HG03439 (cell line): Measurements from ENCODE around the gene EPM2A.
"Not testable (repeated sequence)": the region's sequence is repeated elsewhere in the genome, so short reads cannot be mapped to it uniquely, and the experiment has no call there.

Experiments used
- ATAC-seq: cut with Tn5 transposase; IDR thresholded peaks from one replicate; pipeline ENCODE4 v1.9.1; 2021; ENCODE audit warnings: mild to moderate bottlenecking, moderate library complexity; ENCODE audit not compliant: unreplicated experiment

The EPM2A gene

DNA sequence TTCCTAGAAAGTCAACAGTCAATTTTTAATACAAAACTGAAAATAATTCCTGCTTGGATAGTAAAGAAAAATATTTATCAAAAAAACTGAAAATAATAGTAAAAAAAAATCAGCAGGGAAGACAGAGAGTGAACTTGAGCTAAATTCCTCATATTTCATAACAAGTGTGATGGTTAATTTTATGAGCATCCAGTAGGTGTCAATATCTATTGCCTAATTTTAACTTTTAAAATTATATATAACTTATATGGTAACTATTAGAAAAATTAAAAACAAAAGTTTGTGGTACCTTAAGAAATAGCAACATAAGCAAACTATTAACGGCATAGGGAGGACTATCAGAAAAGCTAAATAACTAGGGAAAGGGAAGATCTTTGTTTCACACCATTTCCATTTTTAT, 2.1 kb downstream of the EPM2A start:
- ATAC-seq, result no peak

DNA sequence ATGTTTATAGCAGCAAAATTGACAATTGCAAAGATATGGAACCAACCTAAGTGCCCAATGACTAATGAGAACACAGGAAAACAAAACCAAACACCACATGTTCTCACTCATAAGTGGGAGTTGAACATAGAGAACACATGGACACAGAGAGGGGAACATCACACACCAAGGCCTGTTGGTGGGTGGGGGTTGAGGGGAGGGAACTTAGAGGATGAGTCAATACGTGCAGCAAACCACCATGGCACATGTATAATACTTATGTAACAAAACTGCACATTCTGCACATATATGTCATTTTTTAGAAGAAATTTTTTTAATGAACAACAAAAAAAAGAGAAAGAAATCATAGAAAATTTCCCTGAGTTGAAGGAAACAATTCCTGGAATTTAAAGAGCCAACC, 3.9 kb downstream of the EPM2A start:
- no peak for ATAC-seq

- ATAC-seq, result no peak
These were observed 5.4 kb downstream of the EPM2A start for GRCh38 chr6:145729887-145730286.

- ATAC-seq, result no peak
These were observed 6.6 kb downstream of the EPM2A start for GRCh38 chr6:145728444-145729385.

DNA sequence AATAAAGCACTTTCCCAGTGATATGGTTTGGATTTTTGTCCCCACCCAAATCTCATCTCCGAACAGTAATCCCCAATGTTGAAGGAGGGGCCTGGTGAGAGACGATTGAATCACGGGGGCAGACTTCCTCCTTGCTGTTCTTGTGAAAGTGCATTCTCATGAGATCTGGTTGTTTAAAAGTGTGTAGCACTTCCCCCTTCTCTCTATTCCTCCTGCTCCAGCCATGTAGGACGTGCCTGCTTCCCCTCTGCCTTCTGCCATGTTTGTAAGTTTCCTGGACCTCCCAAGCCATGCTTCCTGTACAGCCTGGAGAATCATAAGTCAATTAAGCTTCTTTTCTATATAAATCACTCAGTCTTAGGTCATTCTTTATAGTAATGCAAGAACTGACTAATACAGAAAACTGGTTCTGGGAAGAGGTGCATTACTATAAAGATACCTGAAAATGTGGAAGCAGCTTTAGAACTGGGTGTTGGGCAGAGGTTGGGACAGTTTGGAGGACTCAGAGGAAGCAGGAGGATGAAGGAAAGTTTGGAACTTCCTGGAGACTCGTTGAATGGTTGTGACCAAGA, 7.4 kb downstream of the EPM2A start:
- no peak for ATAC-seq

DNA sequence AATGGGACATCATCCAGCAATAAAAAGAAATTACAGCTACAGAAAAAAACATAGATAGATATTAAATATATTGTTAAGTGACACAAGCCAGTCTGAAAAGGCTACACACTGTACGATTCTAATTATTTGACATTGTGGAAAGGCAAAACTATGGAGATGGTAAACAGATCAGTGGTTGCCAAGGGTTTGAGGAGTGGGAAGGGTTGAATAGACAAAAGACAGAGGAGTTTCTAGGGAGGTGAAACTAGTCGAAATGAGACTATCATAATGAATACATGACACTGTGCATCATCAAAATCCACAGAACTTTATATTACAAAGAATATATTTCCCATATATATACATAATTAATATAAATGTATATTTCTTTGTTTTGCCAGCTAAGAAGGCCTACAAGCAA, 9.8 kb downstream of the EPM2A start:
- ATAC-seq, result no peak

GRCh38 chr6:145723646-145724045, 11.7 kb downstream of the EPM2A start:
- ATAC-seq, result no peak

GRCh38 chr6:145722190-145722589, 13.1 kb downstream of the EPM2A start:
- no peak for ATAC-seq

DNA sequence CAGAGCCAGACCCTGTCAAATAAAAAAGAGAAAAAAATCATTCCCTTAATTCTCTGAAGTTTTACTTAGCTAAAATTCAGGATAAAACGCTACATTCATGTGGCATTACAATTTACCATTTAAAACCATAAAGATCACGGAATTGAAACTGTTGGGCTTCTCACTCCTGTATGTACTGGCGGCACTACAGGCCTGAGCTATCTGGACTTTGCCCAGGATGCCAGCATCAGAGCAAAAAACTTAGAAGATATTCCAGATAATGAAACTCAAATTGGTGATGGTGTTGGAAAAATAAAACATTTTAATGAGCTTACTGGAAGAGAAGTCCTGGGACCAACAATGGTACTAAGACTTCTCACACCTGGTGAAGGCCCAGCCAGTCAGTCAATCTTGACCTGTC, 14.2 kb downstream of the EPM2A start:
- no peak for ATAC-seq

DNA sequence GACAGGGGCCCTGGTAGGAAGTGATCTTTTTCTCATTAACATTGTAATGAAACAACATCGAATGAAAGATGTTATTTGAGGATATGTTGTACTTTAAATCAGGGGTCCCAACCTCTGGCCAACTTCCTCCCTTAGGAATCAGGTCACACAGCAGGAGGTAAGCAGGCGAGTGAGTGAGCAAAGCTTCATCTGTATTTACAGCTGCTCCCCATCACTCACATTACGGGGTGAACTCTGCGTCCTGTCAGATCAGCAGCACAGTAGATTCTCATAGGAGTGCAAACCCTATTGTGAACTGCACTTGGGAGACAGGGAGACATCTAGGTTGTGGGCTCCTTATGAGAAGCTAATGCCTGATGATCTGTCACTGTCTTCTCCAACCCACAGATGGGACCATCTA, 19.9 kb downstream of the EPM2A start:
- ATAC-seq, result no peak

DNA sequence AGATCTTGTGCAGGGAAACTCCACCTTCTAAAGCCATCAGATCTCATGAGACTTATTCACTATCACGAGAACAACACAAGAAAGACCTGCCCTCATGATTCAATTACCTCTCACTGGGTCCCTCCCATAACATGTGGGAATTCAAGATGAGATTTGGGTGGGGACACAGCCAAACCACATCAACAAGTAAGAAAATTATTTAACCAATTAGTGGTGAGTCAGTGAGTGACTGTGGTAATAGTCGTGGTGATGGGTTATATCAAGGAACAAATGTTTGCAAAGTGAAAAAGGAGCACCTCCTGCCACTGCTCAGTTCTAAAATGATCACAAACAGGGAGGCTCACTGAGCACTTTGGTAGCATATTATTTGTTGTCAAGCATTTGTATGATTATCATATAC, 20.6 kb downstream of the EPM2A start:
- ATAC-seq, result no peak

- ATAC-seq, result no peak
These were observed 21.5 kb downstream of the EPM2A start for GRCh38 chr6:145713773-145714172.

- ATAC-seq, result no peak
These were observed 23.9 kb downstream of the EPM2A start for GRCh38 chr6:145711372-145711771.

- ATAC-seq, result no peak
These were observed 27.9 kb downstream of the EPM2A start for GRCh38 chr6:145707397-145707796.

DNA sequence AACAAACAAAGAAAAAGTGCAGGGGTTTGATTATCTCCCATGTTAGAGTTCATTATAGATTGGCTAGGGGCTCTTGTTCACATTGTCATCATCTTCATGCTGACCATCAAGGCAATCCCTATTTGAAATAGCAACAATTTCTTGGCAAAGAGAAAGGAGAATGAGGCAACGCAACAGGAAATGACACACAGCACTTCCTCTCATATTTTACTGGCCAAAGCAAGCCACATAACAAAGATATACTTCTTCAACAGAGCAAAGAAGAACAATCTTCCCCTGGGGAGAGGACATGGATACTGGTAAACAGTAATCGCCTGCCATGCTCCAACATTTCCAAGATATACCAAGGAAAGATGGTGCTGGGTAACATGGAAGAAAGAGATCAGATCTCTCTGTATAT, 29.8 kb downstream of the EPM2A start:
- ATAC-seq, result no peak

- no peak for ATAC-seq
These were observed 31.1 kb downstream of the EPM2A start for GRCh38 chr6:145704143-145704781.

DNA sequence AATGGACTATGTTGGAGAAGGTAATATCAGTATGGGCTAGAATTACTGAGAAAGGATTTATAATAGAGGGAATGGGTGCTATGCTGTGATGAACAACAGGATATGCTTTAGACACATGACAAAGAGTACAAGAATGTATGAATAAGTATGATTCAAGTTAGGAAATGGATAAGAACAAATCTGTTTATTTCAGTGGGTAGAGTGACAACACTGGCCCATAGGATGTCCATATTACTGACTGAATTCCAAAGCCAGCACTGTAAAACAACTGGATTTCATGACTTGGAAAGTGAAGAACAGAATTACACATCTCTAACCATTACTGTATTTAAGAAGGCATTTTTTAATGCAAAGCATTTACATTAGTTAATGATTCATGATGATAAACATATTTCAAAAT, 35.9 kb downstream of the EPM2A start:
- no peak for ATAC-seq

DNA sequence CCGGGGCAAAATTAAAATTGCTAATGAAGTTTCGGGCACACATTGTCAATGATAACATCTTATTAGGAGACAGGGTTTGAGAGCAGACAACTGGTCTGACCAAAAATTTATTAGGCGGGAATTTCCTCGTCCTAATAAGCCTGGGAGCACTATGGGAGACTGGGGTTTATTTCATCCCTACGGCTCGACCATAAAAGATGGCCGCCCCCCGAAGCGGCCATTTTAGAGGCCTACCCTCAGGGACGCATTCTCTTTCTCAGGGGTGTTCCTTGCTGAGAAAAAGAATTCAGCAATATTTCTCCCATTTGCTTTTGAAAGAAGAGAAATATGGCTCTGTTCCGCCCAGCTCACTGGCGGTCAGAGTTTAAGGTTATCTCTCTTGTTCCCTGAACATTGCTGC, 37.9 kb downstream of the EPM2A start:
- ATAC-seq, result not testable (repeated sequence)

DNA sequence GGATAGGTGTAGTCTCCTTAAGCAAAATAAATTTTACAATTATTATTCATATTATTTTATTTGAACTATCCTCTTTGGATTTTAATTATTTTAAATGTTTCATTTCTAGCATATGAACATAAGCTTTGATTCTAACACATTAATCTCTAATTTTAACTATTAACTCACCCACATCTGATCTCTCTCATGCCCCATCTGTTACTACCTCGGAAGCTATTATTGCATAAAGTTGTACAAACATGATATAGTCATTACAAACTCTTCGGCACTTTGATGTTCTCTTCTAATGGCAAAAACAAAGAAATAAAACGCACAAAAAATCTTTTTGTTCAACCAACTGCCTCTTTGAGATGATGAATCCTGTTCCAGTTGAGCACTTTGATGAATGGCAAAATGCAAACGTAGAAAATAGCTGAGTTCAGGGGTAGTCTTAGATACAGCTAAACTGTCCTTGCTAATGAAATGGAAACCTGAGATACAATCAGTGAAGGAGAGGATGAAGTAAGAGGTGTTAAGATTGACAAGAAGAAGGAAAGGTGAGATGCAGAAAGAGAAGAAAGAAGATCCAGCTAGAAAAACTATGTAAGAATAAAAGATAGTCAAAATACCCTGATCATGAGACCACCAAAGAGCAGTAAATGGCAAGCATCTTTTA, 41.1 kb downstream of the EPM2A start:
- ATAC-seq, result no peak

- no peak for ATAC-seq
These were observed 44.4 kb downstream of the EPM2A start for GRCh38 chr6:145690969-145691368.

DNA sequence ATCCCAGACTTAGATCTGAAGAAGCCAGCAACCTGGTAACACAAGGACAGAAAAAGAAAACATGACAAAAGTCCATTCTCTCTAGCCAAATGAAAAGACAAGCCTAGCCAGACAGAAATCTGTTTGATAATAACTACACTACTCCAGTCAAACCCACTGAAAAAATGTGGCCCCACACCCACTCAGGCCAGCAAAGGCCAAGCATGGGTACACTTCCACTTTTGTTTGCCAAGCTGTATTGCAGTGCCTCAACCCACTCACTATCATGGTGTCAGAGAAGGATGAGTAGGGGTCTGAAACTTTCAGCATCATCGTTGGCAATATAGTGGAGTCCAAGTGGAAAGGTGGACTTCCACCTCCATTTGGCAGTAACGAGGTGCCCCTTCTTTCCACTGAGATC, 45.8 kb downstream of the EPM2A start:
- no peak for ATAC-seq
